Measurements from ENCODE around the gene SYTL3.

SYTL3 gene

DNA sequence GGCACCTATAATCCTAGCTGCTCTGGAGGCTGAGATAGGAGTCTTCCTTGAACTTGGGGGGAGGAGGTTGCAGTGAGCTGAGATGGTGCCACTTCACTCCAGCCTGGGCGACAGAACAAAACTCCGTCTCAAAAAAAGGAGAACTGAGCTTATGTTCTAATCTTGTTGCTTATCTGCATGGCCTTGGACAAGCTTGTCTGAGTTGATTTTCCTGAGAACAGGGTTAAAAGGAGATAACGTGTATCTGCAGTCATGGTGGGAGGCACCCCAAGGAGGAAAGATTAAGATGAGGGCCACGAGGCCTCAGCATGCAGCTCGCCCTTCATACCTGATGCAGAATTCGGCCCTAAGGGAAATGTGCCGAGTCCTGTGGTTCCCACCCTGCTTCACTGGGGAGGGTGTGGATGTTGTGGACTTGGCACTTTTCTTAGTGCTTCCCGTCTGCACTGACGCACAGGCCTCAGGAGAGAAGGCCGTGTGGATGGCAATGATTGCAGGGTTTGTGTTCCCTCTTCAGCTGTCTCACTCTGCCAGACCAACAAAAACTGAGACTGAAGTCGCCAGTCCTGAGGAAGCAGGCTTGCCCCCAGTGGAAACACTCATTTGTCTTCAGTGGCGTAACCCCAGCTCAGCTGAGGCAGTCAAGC lies 113.1 kb downstream of the SYTL3 start:
- DNase-seq = no peak

GRCh38 chr6:158763434-158764182 lies 113.8 kb downstream of the SYTL3 start:
- no peak for DNase-seq

GRCh38 chr6:158764183-158764849 lies 114.5 kb downstream of the SYTL3 start:
- no peak for DNase-seq

DNA sequence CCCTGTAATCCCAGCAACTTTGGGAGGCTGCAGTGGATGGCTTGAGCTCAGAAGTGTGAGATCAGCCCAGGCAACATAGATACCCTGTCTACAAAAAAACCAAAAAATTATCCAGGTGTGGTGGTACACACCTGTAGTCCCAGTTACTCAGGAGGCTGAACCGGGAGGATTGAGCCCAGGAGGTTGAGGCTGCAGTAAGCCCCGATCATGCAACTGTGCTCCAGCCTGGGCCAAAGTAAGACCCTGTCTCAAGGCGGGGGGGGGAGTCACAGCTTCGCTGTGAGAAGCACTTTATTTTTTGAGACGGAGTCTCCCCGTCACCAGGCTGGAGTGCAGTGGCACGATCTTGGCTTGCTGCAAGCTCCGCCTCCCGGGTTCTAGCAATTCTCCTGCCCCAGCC lies 115.1 kb downstream of the SYTL3 start:
- DNase-seq = no peak

DNA sequence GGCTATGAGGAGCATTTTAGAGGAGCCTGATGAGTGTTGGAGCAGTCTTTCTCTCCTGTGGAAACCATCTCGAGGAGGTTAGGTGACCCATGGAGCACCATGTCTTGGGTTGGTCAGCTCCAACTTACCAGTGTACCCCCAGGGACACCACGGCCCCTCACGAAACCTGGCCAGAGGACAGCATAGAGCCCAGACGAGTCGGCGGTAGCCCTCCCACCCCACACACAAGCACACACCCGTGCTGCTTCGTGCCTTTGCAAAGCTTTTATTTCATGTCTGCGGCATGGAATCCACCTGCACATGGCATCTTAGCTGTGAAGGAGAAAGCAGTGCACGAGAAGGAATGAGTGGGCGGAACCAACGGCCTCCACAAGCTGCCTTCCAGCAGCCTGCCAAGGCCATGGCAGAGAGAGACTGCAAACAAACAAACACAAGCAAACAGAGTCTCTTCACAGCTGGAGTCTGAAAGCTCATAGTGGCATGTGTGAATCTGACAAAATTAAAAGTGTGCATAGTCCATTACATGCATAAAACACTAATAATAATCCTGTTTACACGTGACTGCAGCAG lies 115.7 kb downstream of the SYTL3 start:
- no peak for DNase-seq

GRCh38 chr6:158766621-158767455 lies 117.0 kb downstream of the SYTL3 start:
- DNase-seq = no peak

DNA sequence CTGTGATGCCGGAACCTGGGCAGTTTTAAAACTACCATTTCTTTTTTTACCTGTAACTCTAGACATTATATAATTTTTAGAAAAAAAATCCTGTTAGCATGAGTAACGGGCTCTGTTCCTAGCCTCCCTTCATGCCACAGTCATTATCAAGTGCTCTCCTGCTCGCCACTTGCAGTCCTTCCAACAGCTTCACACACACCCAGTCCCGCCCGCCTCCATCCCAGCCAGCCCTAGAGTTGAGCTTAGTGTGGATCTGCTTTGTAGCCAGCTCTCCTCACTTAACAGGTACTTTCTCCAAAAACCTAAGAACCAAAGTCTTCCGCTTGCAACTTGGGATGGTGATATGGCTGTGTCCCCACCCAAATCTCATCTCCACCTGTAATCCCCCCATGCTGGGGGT lies 117.9 kb downstream of the SYTL3 start:
- DNase-seq = no peak

- DNase-seq = no peak
These were observed 118.6 kb downstream of the SYTL3 start for GRCh38 chr6:158768436-158768835.

DNA sequence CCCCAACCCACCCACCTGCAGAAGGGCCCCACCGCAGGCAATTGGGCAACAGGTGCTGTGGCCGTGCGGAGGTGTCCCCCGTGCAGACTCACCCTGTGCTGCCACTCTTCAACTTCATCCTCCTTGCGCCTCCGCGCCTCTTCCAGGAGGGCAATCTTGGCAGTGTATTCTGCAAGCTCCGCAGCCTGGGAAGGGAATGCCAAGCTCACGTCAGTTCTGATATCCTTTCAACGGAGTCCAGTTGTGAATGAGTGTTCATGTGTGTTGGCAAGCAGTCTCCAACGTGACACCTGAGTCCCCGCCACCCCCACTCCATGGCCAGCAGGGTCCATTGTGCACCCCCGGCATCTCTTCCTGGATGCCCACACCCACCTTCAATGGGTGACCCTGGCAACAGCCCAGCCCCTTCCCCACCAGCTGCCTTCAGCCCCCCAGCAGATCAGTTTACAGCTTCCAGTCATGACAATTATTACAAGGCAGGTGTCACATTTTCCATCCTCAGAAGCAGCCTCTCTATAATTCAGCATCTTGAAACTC lies 119.4 kb downstream of the SYTL3 start:
- DNase-seq = no peak

DNA sequence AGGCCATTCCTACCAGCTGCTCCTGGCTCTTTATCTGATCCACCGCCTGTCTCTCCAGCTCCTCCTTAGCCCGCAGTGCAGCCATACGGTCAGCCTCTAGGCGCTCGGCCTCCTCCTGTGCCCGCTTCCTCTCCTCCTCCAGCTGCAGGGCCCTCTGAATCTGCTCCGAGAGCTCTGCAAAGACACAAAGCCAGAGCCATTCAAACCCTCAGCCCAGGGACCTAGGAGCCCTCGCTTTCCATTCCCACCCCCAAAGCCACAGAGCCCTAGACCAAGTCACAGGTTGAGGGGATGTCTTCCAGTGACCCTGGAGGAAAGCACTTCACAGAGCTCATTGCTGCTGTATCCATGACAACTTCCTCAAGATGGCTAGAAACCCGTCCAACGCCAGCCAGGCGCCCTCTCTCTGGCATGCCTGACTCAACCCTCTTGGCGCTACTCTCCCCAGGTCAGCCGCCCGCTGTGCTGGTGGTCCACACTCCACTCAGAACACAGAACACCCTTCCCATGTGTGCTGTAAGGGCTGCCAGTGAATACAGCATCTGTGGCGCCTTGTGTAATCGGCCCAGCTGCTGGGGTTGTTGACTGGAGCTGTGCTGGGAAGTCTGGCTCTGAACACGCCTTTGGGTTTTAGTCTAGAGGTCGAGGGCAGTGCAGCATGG lies 120.0 kb downstream of the SYTL3 start:
- no peak for DNase-seq

GRCh38 chr6:158770533-158771330 lies 120.9 kb downstream of the SYTL3 start:
- no peak for DNase-seq

DNA sequence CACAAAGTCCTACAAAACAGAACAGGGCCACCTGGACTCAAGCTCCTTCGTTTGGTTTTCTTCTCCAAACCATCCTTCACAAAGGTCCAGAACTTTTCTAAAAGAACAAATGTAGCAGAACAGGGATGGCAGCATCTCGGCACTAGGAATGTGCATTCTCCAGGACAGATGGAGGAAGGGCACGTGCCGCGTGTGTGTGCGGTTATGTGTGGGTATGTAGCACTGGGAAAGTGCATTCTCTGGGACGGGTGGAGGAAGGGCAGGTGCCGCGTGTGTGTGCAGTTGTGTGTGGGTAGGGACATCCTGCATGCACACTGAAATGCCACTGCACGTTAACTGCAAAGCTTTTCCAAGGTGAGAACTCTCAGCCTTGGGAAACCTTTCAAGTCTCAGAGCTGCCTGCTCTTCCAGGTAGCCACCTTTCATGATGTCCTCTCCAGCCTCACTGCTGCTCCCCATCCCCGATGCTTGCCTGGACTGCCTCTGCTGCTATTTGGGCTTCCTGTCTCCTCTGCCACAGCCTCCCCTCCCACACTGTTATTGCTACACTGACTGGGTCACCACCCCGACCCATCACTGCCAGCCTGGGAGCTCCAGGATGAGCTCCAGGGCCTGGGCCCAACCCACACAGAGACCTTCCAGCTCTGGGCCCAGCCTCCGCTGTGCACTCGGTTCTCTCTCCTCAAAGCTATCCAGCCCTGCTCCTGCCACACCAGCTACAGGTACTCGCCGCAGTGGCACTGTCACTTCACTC lies 121.7 kb downstream of the SYTL3 start:
- no peak for DNase-seq

- DNase-seq = no peak
These were observed 122.3 kb downstream of the SYTL3 start for GRCh38 chr6:158772172-158772571.

DNA sequence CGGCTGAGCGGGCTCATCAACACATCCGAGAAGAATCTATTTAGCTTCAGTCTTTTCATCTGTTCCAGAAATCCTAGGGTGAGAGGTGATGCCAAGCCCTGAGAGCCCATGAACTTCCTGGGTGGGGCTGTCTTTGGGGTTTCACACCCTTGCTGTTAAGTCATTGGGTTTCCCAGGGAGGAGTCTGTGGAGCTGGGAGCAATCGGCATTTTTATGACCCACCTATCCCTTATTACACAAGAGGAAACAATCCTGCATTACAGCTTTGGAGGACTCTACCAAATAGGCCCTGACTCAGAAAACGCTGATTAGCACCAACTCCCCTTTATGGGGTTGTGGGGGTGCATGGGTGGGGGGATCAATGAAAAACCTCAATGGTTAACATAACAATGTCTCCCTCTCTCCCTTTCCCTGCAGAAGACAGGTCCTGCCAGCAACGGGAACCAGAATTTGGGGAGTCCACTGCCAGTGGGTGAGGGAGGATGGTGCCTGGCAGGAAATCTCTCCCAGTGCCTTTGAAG lies 123.1 kb downstream of the SYTL3 start:
- no peak for DNase-seq

GRCh38 chr6:158773581-158774449 lies 124.0 kb downstream of the SYTL3 start:
- DNase-seq = no peak

DNA sequence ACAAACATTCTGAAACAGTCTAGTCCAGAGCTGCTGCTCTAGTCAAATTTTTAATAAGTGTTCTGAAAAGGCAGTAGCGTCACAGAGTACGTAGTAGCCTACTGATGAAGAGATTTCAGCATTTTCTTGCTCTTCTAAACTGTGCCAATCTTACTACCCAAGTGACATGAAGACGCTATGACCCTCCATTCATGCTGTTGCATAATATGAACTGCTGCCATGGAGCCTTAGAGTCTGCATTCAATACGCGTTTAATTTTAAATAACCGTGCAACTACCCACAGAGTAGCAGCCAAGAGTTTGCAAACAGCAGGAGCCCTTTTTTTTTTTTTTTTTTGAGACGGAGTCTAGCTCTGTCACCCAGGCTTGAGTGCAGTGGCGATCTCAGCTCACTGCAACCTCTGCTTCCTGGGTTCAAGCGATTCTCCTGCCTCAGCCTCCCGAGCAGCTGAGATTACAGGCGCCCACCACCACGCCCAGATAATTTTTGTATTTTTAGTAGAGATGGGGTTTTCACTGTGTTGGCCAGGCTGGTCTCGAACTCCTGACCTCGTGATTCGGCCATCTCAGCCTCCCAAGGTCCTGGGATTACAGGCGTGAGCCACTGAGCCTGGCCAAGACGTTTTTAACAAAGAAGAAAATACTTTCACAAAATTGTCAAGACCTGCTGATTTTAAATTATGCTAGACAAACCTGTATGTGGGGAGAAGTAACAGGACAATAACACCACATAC lies 125.0 kb downstream of the SYTL3 start:
- no peak for DNase-seq

GRCh38 chr6:158775832-158776231 lies 126.0 kb downstream of the SYTL3 start:
- no peak for DNase-seq

DNA sequence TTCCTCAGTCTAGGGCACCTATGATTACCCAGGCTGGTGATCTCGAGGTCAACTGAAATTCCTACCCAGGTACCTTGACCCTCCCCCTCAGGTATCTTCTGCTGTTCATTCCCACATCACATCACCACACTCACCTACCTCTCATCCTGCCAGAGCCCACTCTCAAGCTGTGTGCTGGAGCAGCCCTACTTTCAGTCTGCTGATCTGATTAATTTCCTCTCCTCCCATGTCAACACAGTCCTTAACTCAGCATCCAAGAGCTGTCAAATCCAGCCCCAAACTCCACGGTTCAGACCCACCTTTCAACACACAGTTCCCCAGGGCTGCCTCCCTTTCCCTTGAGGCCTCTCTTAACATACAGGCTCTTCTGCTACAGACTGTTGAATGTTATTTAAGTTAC lies 126.9 kb downstream of the SYTL3 start:
- no peak for DNase-seq
